Right lobe of liver (tissue), 6 donors: ENCODE measurements around the gene AOX1. TPM values are rescaled to one million over a fixed set of nuclear protein-coding genes. Genes with fewer than 3 reads are reported as not detected.

Experiments
- ATAC-seq, 4 donors: fragments of 200-7000 bp; cut with Tn5 transposase; one replicate each; pipeline ENCODE4 v1.9.1; 2020; ENCODE audit warnings: mild to moderate bottlenecking in 4 of 4, moderate library complexity in 4 of 4
- DNase-seq, 3 donors: peaks; one replicate each; pipeline ENCODE4 v3.0.0-alpha.2; 2020
- H3K27ac ChIP-seq, 3 donors: fragments of 200-600 bp; one replicate each; pipeline ENCODE4 v1.8.0; 2022
- H3K27me3 ChIP-seq, 2 donors: fragments of 200-600 bp; one replicate each; pipeline ENCODE4 v1.8.0; 2022
- H3K36me3 ChIP-seq, 4 donors: fragments of 200-600 bp; sonication (generic) in 1 of 4; one replicate each; pipeline versions ENCODE4 v1.5.1 to v1.8.0; 2017 to 2022; ENCODE audit warnings: control low read depth in 1 of 4
- H3K4me1 ChIP-seq, 4 donors: fragments of 200-600 bp; sonication (generic) in 1 of 4; one replicate each; pipeline versions ENCODE4 v1.5.1 to v1.8.0; 2017 to 2022; ENCODE audit warnings: control low read depth in 1 of 4
- H3K4me3 ChIP-seq, 3 donors: fragments of 200-600 bp; one replicate each; pipeline ENCODE4 v1.8.0; 2022
- H3K9me3 ChIP-seq, 4 donors: fragments of 200-600 bp; sonication (generic) in 1 of 4; one replicate each; pipeline versions ENCODE4 v1.5.1 to v1.8.0; 2017 to 2022; ENCODE audit warnings: control low read depth in 1 of 4
- POLR2A ChIP-seq: fragments of 450-650 bp; IDR thresholded peaks from one replicate; pipeline ENCODE4 v1.6.1; 2017; ENCODE audit warnings: antibody characterized with exemption, mild to moderate bottlenecking
- WGBS: methylation state at CpG from one replicate; pipeline ENCODE4 v1.1.6; 2018; ENCODE audit warnings: low coverage, low lambda C conversion rate; ENCODE audit not compliant: insufficient coverage; ENCODE audit errors: missing lambda C conversion rate; 5-methylcytosine and 5-hydroxymethylcytosine counted together
- intact Hi-C, 2 donors: fragments of 100-400 bp; cut with DNase I; formaldehyde crosslinking; loops; one replicate each; pipeline versions ENCODE4 v1.11.2 to v1.14.1; 2022
- total RNA-seq, 6 experiments: library from RNA; depleted of rRNA in 2 of 6; stranded (reverse); fragments of >200 nt in 2 of 6; fragmentation: NEBNext Ultra II Directional in 3 of 6; extraction: Animal tissue kit (Norgen Biotek cat#: 25700) in 3 of 6; gene quantifications; one replicate each; pipeline versions ENCODE4 v1.1.0 to v1.2.4, GENCODE V29; 2016 to 2023
- TF ChIP-seq, protein P1 (sequence below), 4 donors: fragments of 200-600 bp in 3 of 4; fragments of 450-650 bp in 1 of 4; IDR thresholded peaks; one replicate each; pipeline versions ENCODE4 v1.5.1 to v1.8.0; 2016 to 2022; ENCODE audit warnings: antibody characterized with exemption in 4 of 4, mild to moderate bottlenecking in 2 of 4
- donor health status: DM: no; HTN: yes; CAD: no.
- donor health status: DM: no; HTN: no; CAD: no.
- donor health status: DM: no; HTN: no; CAD: no.
- donor health status: DM: no; HTN: yes; CAD: no.
- donor health status: DM: no; HTN: yes; CAD: no.

Gene AOX1
- total RNA-seq, 6 experiments from 2014 or later: 524 to 1,747 (median 931) TPM

DNA sequence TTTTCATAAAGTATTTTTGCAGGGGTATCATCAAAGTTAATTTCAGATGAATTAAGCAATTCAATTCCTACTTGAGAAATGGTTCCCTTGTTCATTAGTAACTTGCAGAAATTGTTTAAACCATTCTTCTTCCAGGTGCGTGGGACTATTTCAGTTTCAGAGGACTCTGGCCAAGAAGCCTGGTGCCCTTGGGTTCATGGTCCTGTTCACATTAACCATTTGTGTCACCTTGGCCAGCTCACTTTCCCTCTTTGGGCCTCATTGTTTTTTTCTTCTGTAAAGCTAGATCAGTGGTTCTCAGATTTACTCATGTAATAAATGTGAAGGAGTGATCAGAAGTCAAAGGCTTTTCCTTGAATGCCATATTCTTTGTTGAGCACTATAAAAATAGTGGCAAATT, 113.5 kb downstream of the AOX1 start:
- Histone ChIP-seq H3K27ac (peak overlapping the region in 1 of 3 donors; percentile 13), H3K4me1 (peaks cover 0 to 44% (median 0%) of the 10 kb centered on the region in 4 donors), H3K36me3 (no peaks in the 10 kb centered on the region), H3K9me3 (no peaks in the 10 kb centered on the region), H3K27me3 (no peaks in the 10 kb centered on the region), H3K4me3 (no peak overlapping the region)
- DNase-seq: no peak
- TF ChIP-seq, protein P1, sequence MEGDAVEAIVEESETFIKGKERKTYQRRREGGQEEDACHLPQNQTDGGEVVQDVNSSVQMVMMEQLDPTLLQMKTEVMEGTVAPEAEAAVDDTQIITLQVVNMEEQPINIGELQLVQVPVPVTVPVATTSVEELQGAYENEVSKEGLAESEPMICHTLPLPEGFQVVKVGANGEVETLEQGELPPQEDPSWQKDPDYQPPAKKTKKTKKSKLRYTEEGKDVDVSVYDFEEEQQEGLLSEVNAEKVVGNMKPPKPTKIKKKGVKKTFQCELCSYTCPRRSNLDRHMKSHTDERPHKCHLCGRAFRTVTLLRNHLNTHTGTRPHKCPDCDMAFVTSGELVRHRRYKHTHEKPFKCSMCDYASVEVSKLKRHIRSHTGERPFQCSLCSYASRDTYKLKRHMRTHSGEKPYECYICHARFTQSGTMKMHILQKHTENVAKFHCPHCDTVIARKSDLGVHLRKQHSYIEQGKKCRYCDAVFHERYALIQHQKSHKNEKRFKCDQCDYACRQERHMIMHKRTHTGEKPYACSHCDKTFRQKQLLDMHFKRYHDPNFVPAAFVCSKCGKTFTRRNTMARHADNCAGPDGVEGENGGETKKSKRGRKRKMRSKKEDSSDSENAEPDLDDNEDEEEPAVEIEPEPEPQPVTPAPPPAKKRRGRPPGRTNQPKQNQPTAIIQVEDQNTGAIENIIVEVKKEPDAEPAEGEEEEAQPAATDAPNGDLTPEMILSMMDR (IDR thresholded peaks at IDR 0.05): no peak
- TF ChIP-seq POLR2A: no peak
- peak in 2 of 4 donors; percentile 32 to 37 for ATAC-seq
- intact Hi-C loops: loop anchor here in 1 of 2 donors (10.0 kb wide), 1 partner anchor 125 kb away; no protein-coding TSS in a partner anchor
- WGBS: 6% methylated on average over 1 of the region's 1 CpG

DNA sequence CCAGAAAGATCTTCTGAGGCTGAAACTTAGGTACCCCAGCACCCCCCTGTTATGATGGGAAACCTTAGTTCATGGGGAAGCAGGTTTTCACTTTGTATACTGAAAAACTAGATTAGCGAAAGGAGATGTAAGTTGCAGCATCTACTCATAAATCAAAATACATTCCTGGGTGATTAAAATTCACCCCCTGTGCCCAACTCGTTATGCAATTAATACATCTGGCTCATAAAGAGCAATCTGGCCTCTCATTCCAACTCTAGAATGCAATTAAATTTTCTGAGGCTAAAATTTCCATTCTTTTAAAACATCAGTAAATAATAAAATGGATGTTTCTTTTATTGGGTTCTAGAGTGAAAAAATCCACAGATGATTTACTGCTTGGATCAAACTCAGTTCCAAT, 115.0 kb downstream of the AOX1 start:
- no peak overlapping the region for H3K4me3 ChIP-seq
- no peaks in the 10 kb centered on the region for H3K36me3 ChIP-seq
- no peak for ATAC-seq
- intact Hi-C loops: no loop called here
- no peaks in the 10 kb centered on the region for H3K9me3 ChIP-seq
- no peak for DNase-seq
- 68% methylated on average over 2 of the region's 2 CpGs for WGBS
- TF ChIP-seq, protein P1 (IDR thresholded peaks at IDR 0.05): no peak
- TF ChIP-seq POLR2A: no peak
- H3K4me1 ChIP-seq: peaks cover 0 to 59% (median 0%) of the 10 kb centered on the region in 4 donors
- no peaks in the 10 kb centered on the region for H3K27me3 ChIP-seq
- no peak overlapping the region for H3K27ac ChIP-seq

DNA sequence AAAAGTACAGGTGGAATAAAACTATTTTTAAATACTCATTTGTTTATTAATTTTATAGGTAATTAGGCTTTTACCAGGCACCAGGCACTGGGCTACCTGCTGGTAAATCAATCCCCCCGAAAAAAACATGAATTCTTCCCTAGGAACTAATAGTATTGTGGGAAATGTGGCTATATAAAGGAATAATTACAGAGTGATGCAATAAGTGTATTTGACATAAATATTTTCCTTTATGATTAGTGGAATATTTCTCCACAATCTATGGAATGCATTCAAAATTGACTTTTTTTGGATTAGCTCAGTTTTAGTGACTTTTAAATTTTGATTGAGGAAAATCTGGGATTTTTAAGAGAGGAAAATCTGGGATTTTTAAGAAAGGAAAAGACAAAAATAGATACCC, 116.2 kb downstream of the AOX1 start:
- 50% methylated on average over 1 of the region's 1 CpG for WGBS
- H3K27ac ChIP-seq: peak overlapping the region in 1 of 3 donors; percentile 88
- H3K4me3 ChIP-seq: no peak overlapping the region

DNA sequence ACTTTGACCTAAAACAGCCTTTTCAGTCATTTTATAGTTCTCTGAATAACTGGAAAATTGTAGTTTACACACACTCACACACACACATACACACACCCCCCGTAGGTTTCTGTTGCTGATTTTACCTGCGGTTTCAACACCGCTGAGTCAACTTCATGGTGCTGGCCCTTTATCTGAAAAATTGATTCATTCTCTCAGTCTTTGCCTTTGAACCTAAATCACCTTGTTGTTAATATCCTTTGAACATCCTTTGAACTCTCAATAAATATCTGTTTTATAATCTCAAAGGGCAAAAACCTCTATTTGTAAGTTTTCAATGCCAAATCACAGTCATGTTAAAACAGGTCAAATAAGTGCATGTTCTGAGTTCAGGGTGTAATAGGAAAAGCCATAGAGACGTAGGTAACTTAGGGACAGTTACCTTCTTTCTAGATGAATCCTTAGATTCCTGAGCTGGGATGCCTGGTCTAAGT, 116.9 kb downstream of the AOX1 start:
- TF ChIP-seq POLR2A: no peak
- TF ChIP-seq, protein P1 (IDR thresholded peaks at IDR 0.05): no peak
- Histone ChIP-seq H3K4me3 (no peak overlapping the region), H3K9me3 (no peaks in the 10 kb centered on the region), H3K4me1 (peaks cover 0 to 59% (median 0%) of the 10 kb centered on the region in 4 donors), H3K27ac (peak overlapping the region in 2 of 3 donors; percentile 16 to 88), H3K36me3 (no peaks in the 10 kb centered on the region), H3K27me3 (no peaks in the 10 kb centered on the region)
- DNase-seq (peak in 1 of 3 donors; percentile 76), ATAC-seq (peak; percentile 72 to 89 (median 84))
- intact Hi-C loops: no loop called here
- WGBS: 25% methylated on average over 4 of the region's 4 CpGs

More for the DNA sequence above, 116.2 kb downstream of the AOX1 start:
- DNase-seq: no peak
- H3K4me1 ChIP-seq: peaks cover 0 to 59% (median 0%) of the 10 kb centered on the region in 4 donors
- TF ChIP-seq, protein P1 (IDR thresholded peaks at IDR 0.05): no peak
- no peak for TF ChIP-seq POLR2A
- H3K27me3 ChIP-seq: no peaks in the 10 kb centered on the region
- intact Hi-C loops: no loop called here
- no peaks in the 10 kb centered on the region for H3K9me3 ChIP-seq
- H3K36me3 ChIP-seq: no peaks in the 10 kb centered on the region
- no peak for ATAC-seq
